OCI-LY7 (cell line): ENCODE measurements around the gene GOLPH3L. TPM values are rescaled to one million over a fixed set of nuclear protein-coding genes. Genes with fewer than 3 reads are reported as not detected.

ENCODE experiments used
- BruUV-seq: library from RNA; stranded (reverse); fragments of 400-500 nt; replicated peaks from 2 replicates; lab custom pipeline; 2021; lab: Mats Ljungman, UMichigan
- CTCF ChIA-PET: fragments of 300-600 bp; sonication (Branson Sonifier 250); formaldehyde crosslinking; loops from one replicate; lab custom pipeline; 2022; ENCODE audit warnings: antibody characterized with exemption; ENCODE audit not compliant: unreplicated experiment; lab: Charles Lee
- POLR2A ChIA-PET: fragments of 300-600 bp; sonication (Branson Sonifier 250); formaldehyde crosslinking; loops from one replicate; lab custom pipeline; 2022; ENCODE audit warnings: antibody characterized with exemption; lab: Charles Lee
- DNase-seq: peaks from one replicate; pipeline ENCODE4 v3.0.0-alpha.2; 2015; ENCODE audit warnings: low spot score
- H2AFZ ChIP-seq: fragments of 200-600 bp; sonication (generic), shearing (Covaris generic); 2 replicates; pipeline ENCODE4 v1.6.1; 2014; ENCODE audit warnings: mild to moderate bottlenecking, antibody characterized with exemption, low read length, moderate library complexity
- H3K27ac ChIP-seq: fragments of 200-600 bp; sonication (generic); 2 replicates; pipeline ENCODE4 v1.5.1; 2014; ENCODE audit warnings: mixed run types, low read depth, mild to moderate bottlenecking, moderate library complexity, low read length, inconsistent platforms; ENCODE audit not compliant: poor library complexity, severe bottlenecking
- H3K36me3 ChIP-seq: fragments of 200-600 bp; sonication (generic); 2 replicates; pipeline ENCODE4 v1.6.1; 2014; ENCODE audit warnings: mild to moderate bottlenecking, antibody characterized with exemption, low read length, moderate library complexity, mixed read lengths; ENCODE audit not compliant: insufficient read depth
- H3K4me1 ChIP-seq: fragments of 200-600 bp; sonication (generic); 2 replicates; pipeline ENCODE4 v1.5.1; 2014; ENCODE audit warnings: mild to moderate bottlenecking, low read length; ENCODE audit not compliant: insufficient read depth, poor library complexity, severe bottlenecking
- H3K4me2 ChIP-seq: fragments of 200-600 bp; sonication (generic); 2 replicates; pipeline ENCODE4 v1.6.1; 2014; ENCODE audit warnings: mild to moderate bottlenecking, low read length
- H3K4me3 ChIP-seq: fragments of 200-600 bp; sonication (generic); 2 replicates; pipeline ENCODE4 v1.5.1; 2014; ENCODE audit warnings: mild to moderate bottlenecking, low read depth, low read length; ENCODE audit not compliant: poor library complexity, severe bottlenecking
- H3K79me2 ChIP-seq: fragments of 200-600 bp; sonication (generic); 2 replicates; pipeline ENCODE4 v1.6.1; 2016; ENCODE audit warnings: low read depth, mild to moderate bottlenecking, low read length, moderate library complexity, mixed read lengths; ENCODE audit not compliant: insufficient read depth
- H3K9me2 ChIP-seq: fragments of 200-600 bp; sonication (generic); 2 replicates; pipeline ENCODE4 v1.6.1; 2016; ENCODE audit warnings: mild to moderate bottlenecking, low read length, mixed read lengths; ENCODE audit not compliant: insufficient read depth
- H3K9me3 ChIP-seq: fragments of 200-600 bp; sonication (generic); 2 replicates; pipeline ENCODE4 v1.6.1; 2014; ENCODE audit warnings: mild to moderate bottlenecking, mixed run types, low read length, mixed read lengths
- H4K20me1 ChIP-seq: fragments of 200-600 bp; sonication (generic); 2 replicates; pipeline ENCODE4 v1.6.1; 2014; ENCODE audit warnings: mild to moderate bottlenecking, antibody characterized with exemption, low read length, moderate library complexity, mixed read lengths; ENCODE audit not compliant: insufficient read depth
- EZH2phosphoT487 ChIP-seq: fragments of 200-600 bp; sonication (generic); IDR thresholded peaks from 2 replicates; pipeline ENCODE4 v1.6.1; 2018; ENCODE audit warnings: low read depth, borderline replicate concordance, mild to moderate bottlenecking, mixed run types, antibody characterized with exemption, low read length, moderate library complexity, mixed read lengths
- intact Hi-C: fragments of 100-400 bp; cut with micrococcal nuclease; formaldehyde crosslinking; loops from one replicate; pipeline ENCODE4 v1.10.0; 2022; ENCODE audit not compliant: unreplicated experiment
- total RNA-seq, 2 experiments: library from RNA; depleted of rRNA in 1 of 2; stranded (reverse); fragments of >200 nt in 1 of 2; shearing (Covaris generic) in 1 of 2; gene quantifications; 2 replicates each; pipeline ENCODE4 v1.2.3, GENCODE V29; 2014 to 2022
- TF ChIP-seq, protein P1 (sequence below): fragments of 200-600 bp; sonication (generic); conservative IDR thresholded peaks from 2 replicates; pipeline ENCODE4 v1.5.1; 2014; ENCODE audit warnings: mild to moderate bottlenecking, antibody characterized with exemption, low read length, moderate library complexity, mixed read lengths

Gene GOLPH3L
- total RNA-seq, 2 experiments from 2014 or later = 6.2 to 29.0 TPM

- BruUV-seq = no TSS peak
- H4K20me1 ChIP-seq = no peaks in the 10 kb centered on the region
- H3K9me3 ChIP-seq = no peaks in the 10 kb centered on the region
- peaks cover 5% of the 10 kb centered on the region; the same call in 1 of the 2 replicates for H3K79me2 ChIP-seq
- peaks cover 40% of the 10 kb centered on the region for H3K4me1 ChIP-seq
- no peak overlapping the region for H3K27ac ChIP-seq
- no peak overlapping the region for H2AFZ ChIP-seq
- H3K36me3 ChIP-seq = peaks cover 89% of the 10 kb centered on the region
- no peak for DNase-seq
- H3K9me2 ChIP-seq = no peaks in the 10 kb centered on the region
- POLR2A ChIA-PET = interaction anchor here (0.7 to 1.5 kb wide), 2 partner anchors 53 to 156 kb away, joined by 3 to 4 read pairs; no protein-coding TSS in a partner anchor
- H3K4me3 ChIP-seq = no peak overlapping the region
- H3K4me2 ChIP-seq = no peak overlapping the region
- TF ChIP-seq, protein P1, sequence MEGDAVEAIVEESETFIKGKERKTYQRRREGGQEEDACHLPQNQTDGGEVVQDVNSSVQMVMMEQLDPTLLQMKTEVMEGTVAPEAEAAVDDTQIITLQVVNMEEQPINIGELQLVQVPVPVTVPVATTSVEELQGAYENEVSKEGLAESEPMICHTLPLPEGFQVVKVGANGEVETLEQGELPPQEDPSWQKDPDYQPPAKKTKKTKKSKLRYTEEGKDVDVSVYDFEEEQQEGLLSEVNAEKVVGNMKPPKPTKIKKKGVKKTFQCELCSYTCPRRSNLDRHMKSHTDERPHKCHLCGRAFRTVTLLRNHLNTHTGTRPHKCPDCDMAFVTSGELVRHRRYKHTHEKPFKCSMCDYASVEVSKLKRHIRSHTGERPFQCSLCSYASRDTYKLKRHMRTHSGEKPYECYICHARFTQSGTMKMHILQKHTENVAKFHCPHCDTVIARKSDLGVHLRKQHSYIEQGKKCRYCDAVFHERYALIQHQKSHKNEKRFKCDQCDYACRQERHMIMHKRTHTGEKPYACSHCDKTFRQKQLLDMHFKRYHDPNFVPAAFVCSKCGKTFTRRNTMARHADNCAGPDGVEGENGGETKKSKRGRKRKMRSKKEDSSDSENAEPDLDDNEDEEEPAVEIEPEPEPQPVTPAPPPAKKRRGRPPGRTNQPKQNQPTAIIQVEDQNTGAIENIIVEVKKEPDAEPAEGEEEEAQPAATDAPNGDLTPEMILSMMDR = no peak
- TF ChIP-seq EZH2phosphoT487 = no peak
- CTCF ChIA-PET = interaction anchor here (1.5 to 2.4 kb wide), 2 partner anchors 9 to 59 kb away, joined by 4 to 12 read pairs; partner anchors contain the start of gene ENSA
- intact Hi-C loops = loop anchor here (1.0 to 10.0 kb wide), 3 partner anchors 60 to 304 kb away; partner anchors contain the start of genes SETDB1 and TARS2
Observed at GRCh38 chr1:150620919-150621318, 76.0 kb downstream of the GOLPH3L start.

- CTCF ChIA-PET = interaction anchor here (1.5 to 2.4 kb wide), 2 partner anchors 10 to 58 kb away, joined by 4 to 12 read pairs; partner anchors contain the start of gene ENSA
- BruUV-seq = no TSS peak
- Histone ChIP-seq H3K79me2 (peaks cover 3% of the 10 kb centered on the region; the same call in 1 of the 2 replicates), H2AFZ (no peak overlapping the region), H4K20me1 (no peaks in the 10 kb centered on the region), H3K9me3 (no peaks in the 10 kb centered on the region), H3K4me2 (no peak overlapping the region), H3K27ac (peak overlapping the region; percentile 18), H3K36me3 (peaks cover 89% of the 10 kb centered on the region), H3K4me1 (peaks cover 48% of the 10 kb centered on the region), H3K4me3 (no peak overlapping the region), H3K9me2 (no peaks in the 10 kb centered on the region)
- peak; percentile 50 for DNase-seq
- intact Hi-C loops = loop anchor here (10.0 kb wide), 2 partner anchors 135 to 305 kb away; partner anchors contain the start of genes SETDB1 and TARS2
- POLR2A ChIA-PET = interaction anchor here (0.6 to 1.6 kb wide), 8 partner anchors 10 to 456 kb away, joined by 3 to 9 read pairs (median 4); partner anchors contain the start of gene ENSA
- no peak for TF ChIP-seq EZH2phosphoT487
- TF ChIP-seq, protein P1 = peak; percentile 76
Observed at GRCh38 chr1:150619576-150620509, 77.1 kb downstream of the GOLPH3L start.
